Epithelial cell of esophagus (primary cell): ENCODE results near the gene PLEKHA7.

Source experiments
- DNase-seq: peaks from one replicate; pipeline ENCODE4 v3.0.0; 2010; ENCODE audit warnings: low read depth
- H3K4me3 ChIP-seq: 2 replicates; pipeline ENCODE4 v1.5.1; 2011; ENCODE audit warnings: mild to moderate bottlenecking, low read length, control low read depth
- CTCF ChIP-seq: IDR thresholded peaks from 2 replicates; pipeline ENCODE4 v1.5.1; 2011; ENCODE audit warnings: low read depth, mild to moderate bottlenecking, low read length, control low read depth, inconsistent platforms; ENCODE audit not compliant: insufficient read depth; ENCODE audit errors: missing control alignments

Gene PLEKHA7

GRCh38 chr11:17013548-17014320, 480 bp downstream of the PLEKHA7 start:
- peak overlapping the region; percentile 42 for H3K4me3 ChIP-seq
- TF ChIP-seq CTCF, result no peak
- DNase-seq, result peak; percentile 29

GRCh38 chr11:17012712-17013547, 1.3 kb downstream of the PLEKHA7 start:
- DNase-seq, result peak; percentile 87
- no peak for TF ChIP-seq CTCF
- peak overlapping the region; percentile 42 for H3K4me3 ChIP-seq

- no peak for DNase-seq
- no peak overlapping the region for H3K4me3 ChIP-seq
- no peak for TF ChIP-seq CTCF
Measured at GRCh38 chr11:17012179-17012578, 2.0 kb downstream of the PLEKHA7 start.

- DNase-seq, result no peak
- TF ChIP-seq CTCF, result no peak
- no peak overlapping the region for H3K4me3 ChIP-seq
Measured at GRCh38 chr11:17010851-17011420, 3.3 kb downstream of the PLEKHA7 start.

GRCh38 chr11:17008099-17008498, 6.1 kb downstream of the PLEKHA7 start:
- no peak overlapping the region for H3K4me3 ChIP-seq
- no peak for DNase-seq
- TF ChIP-seq CTCF, result no peak

- H3K4me3 ChIP-seq, result no peak overlapping the region
- TF ChIP-seq CTCF, result no peak
- DNase-seq, result no peak
Measured at GRCh38 chr11:17005646-17006045, 8.6 kb downstream of the PLEKHA7 start.
